Loucy (cell line): ENCODE measurements around the gene GRPEL1.

Experiments used
- H2AFZ ChIP-seq: fragments of 200-600 bp; sonication (generic); 2 replicates; pipeline ENCODE4 v1.6.0; 2016; ENCODE audit warnings: antibody characterized with exemption, mild to moderate bottlenecking, low read length, moderate library complexity
- H3F3A ChIP-seq: fragments of 200-600 bp; 2 replicates; pipeline ENCODE4 v1.6.0; 2016; ENCODE audit warnings: antibody characterized with exemption, low read depth, mild to moderate bottlenecking
- H3K27me3 ChIP-seq: fragments of 200-600 bp; sonication (generic); 2 replicates; pipeline ENCODE4 v1.6.1; 2014; ENCODE audit warnings: low read length, mild to moderate bottlenecking; ENCODE audit not compliant: insufficient read depth, poor library complexity, severe bottlenecking
- H3K36me3 ChIP-seq: fragments of 200-600 bp; sonication (generic); 2 replicates; pipeline ENCODE4 v1.6.1; 2016; ENCODE audit warnings: low read length; ENCODE audit not compliant: insufficient read depth
- H3K4me1 ChIP-seq: fragments of 200-600 bp; sonication (generic); 2 replicates; pipeline ENCODE4 v1.5.1; 2014; ENCODE audit warnings: low read length, mild to moderate bottlenecking; ENCODE audit not compliant: insufficient read depth, poor library complexity, severe bottlenecking
- H3K4me2 ChIP-seq: fragments of 200-600 bp; sonication (generic); 2 replicates; pipeline ENCODE4 v1.6.0; 2014; ENCODE audit warnings: antibody characterized with exemption, low read length, low read depth, mild to moderate bottlenecking; ENCODE audit not compliant: poor library complexity, severe bottlenecking
- H3K4me3 ChIP-seq: fragments of 200-600 bp; sonication (generic); 2 replicates; pipeline ENCODE4 v1.5.1; 2014; ENCODE audit warnings: low read length, mild to moderate bottlenecking, mixed read lengths; ENCODE audit not compliant: poor library complexity, severe bottlenecking
- H3K79me2 ChIP-seq: fragments of 200-600 bp; sonication (generic); 2 replicates; pipeline ENCODE4 v1.6.1; 2014; ENCODE audit warnings: low read length; ENCODE audit not compliant: insufficient read depth
- H3K9ac ChIP-seq: fragments of 200-600 bp; sonication (generic); 2 replicates; pipeline ENCODE4 v1.6.0; 2014; ENCODE audit warnings: mild to moderate bottlenecking, low read depth, low read length, moderate library complexity; ENCODE audit not compliant: poor library complexity, severe bottlenecking
- H3K9me2 ChIP-seq: fragments of 200-600 bp; sonication (generic); replicated peaks from 2 replicates; pipeline ENCODE4 v1.6.1; 2016; ENCODE audit warnings: low read depth, low read length, mixed read lengths
- H3K9me3 ChIP-seq: fragments of 200-600 bp; sonication (generic); 2 replicates; pipeline ENCODE4 v1.6.1; 2014; ENCODE audit warnings: mild to moderate bottlenecking, antibody characterized with exemption, low read length, low read depth; ENCODE audit not compliant: insufficient read depth
- H4K20me1 ChIP-seq: fragments of 200-600 bp; sonication (generic); 2 replicates; pipeline ENCODE4 v1.6.0; 2014; ENCODE audit warnings: antibody characterized with exemption, low read length, mild to moderate bottlenecking; ENCODE audit not compliant: insufficient read depth, poor library complexity, severe bottlenecking
- CTCF ChIP-seq: fragments of 200-600 bp; sonication (generic); conservative IDR thresholded peaks from 2 replicates; pipeline ENCODE4 v1.5.1; 2014; ENCODE audit warnings: mild to moderate bottlenecking, antibody characterized with exemption, low read length
- EZH2phosphoT487 ChIP-seq: fragments of 200-600 bp; IDR thresholded peaks from 2 replicates; pipeline ENCODE4 v1.6.1; 2018; ENCODE audit warnings: antibody characterized with exemption, mild to moderate bottlenecking, moderate library complexity, borderline replicate concordance

Gene GRPEL1

GRCh38 chr4:7018281-7018680 lies 49.6 kb downstream of the GRPEL1 start:
- no peak overlapping the region for H3K4me2 ChIP-seq
- no peak overlapping the region for H3K4me3 ChIP-seq
- H3K27me3 ChIP-seq = no peaks in the 10 kb centered on the region
- H3F3A ChIP-seq = no peaks in the 10 kb centered on the region
- TF ChIP-seq CTCF (no peak), EZH2phosphoT487 (no peak)
- H3K9ac ChIP-seq = no peak overlapping the region
- H3K9me2 ChIP-seq = no peaks in the 10 kb centered on the region
- no peaks in the 10 kb centered on the region for H3K79me2 ChIP-seq
- H3K36me3 ChIP-seq = peaks cover 38% of the 10 kb centered on the region; the same call in 1 of the 2 replicates
- H2AFZ ChIP-seq = no peak overlapping the region
- H3K9me3 ChIP-seq = no peaks in the 10 kb centered on the region
- H3K4me1 ChIP-seq = no peaks in the 10 kb centered on the region
- H4K20me1 ChIP-seq = no peaks in the 10 kb centered on the region

- TF ChIP-seq EZH2phosphoT487 = no peak
- Histone ChIP-seq H3K4me2 (no peak overlapping the region), H4K20me1 (no peaks in the 10 kb centered on the region), H3K9me2 (no peaks in the 10 kb centered on the region), H3K27me3 (no peaks in the 10 kb centered on the region), H3K9me3 (no peaks in the 10 kb centered on the region), H3F3A (no peaks in the 10 kb centered on the region), H2AFZ (no peak overlapping the region), H3K9ac (no peak overlapping the region), H3K4me1 (no peaks in the 10 kb centered on the region), H3K79me2 (no peaks in the 10 kb centered on the region), H3K4me3 (no peak overlapping the region), H3K36me3 (peaks cover 42% of the 10 kb centered on the region; the same call in 1 of the 2 replicates)
Measured at GRCh38 chr4:7017446-7018048, 50.3 kb downstream of the GRPEL1 start.

DNA sequence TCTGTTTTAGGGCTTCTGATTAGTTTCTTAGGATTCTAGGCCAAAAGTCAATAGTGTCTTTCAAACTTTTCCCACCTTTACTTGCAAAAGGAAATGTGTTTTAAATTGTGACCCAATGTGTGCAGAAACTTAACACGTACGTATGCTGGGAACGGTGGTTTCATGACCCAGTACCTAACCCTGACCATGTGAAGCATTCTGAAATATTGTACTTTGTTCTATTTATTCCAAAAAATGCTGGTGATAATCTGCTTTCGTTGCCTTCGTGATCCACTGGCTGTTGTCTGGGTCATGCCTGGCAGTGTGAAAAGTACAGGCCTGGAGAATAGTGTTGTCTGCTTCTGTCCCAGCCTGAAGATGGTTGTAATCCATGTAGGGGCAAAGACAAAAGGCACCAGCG lies 51.4 kb downstream of the GRPEL1 start:
- H3K4me1 ChIP-seq = no peaks in the 10 kb centered on the region
- no peaks in the 10 kb centered on the region for H3K9me3 ChIP-seq
- no peak overlapping the region for H3K9ac ChIP-seq
- peaks cover 42% of the 10 kb centered on the region; the same call in 1 of the 2 replicates for H3K36me3 ChIP-seq
- no peak for TF ChIP-seq CTCF
- TF ChIP-seq EZH2phosphoT487 = no peak
- no peaks in the 10 kb centered on the region for H3F3A ChIP-seq
- H3K79me2 ChIP-seq = no peaks in the 10 kb centered on the region
- no peak overlapping the region for H3K4me2 ChIP-seq
- no peaks in the 10 kb centered on the region for H4K20me1 ChIP-seq
- H2AFZ ChIP-seq = no peak overlapping the region
- no peaks in the 10 kb centered on the region for H3K9me2 ChIP-seq
- H3K4me3 ChIP-seq = no peak overlapping the region
- H3K27me3 ChIP-seq = no peaks in the 10 kb centered on the region

DNA sequence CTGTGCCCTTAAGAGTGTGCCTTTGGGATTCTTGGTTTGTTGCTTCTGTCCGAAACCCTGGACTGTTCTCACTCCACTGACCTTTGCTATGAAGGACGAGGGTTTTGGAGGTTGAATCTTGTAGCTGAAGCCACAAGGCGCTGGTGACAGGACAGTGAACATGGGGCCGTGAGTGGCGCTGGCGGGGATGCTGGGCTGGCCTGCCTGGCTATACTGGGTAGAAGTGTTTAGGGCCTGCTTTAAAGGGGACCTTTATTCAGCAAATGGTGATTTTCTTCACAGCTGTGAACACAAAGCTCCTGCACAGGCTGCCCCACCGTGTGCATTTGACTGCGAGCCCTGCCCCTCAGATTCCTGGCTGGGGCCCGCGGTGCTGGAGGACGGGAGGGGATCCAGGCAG lies 51.8 kb downstream of the GRPEL1 start:
- peaks cover 42% of the 10 kb centered on the region; the same call in 1 of the 2 replicates for H3K36me3 ChIP-seq
- H4K20me1 ChIP-seq = no peaks in the 10 kb centered on the region
- no peaks in the 10 kb centered on the region for H3K27me3 ChIP-seq
- H3K4me1 ChIP-seq = no peaks in the 10 kb centered on the region
- H2AFZ ChIP-seq = no peak overlapping the region
- H3K4me2 ChIP-seq = no peak overlapping the region
- no peaks in the 10 kb centered on the region for H3K9me2 ChIP-seq
- H3K9me3 ChIP-seq = no peaks in the 10 kb centered on the region
- no peak overlapping the region for H3K9ac ChIP-seq
- H3F3A ChIP-seq = no peaks in the 10 kb centered on the region
- H3K79me2 ChIP-seq = no peaks in the 10 kb centered on the region
- TF ChIP-seq CTCF = no peak
- H3K4me3 ChIP-seq = no peak overlapping the region
